Liver (tissue), 9 donors: ENCODE measurements around the gene SPPL2C. TPM values are rescaled to one million over a fixed set of nuclear protein-coding genes. Genes with fewer than 3 reads are reported as not detected.

ENCODE experiments used
- DNase-seq: peaks from one replicate; pipeline ENCODE4 v3.0.0-alpha.2; 2017; ENCODE audit warnings: low spot score
- H3K27ac ChIP-seq, 2 donors: one replicate each; pipeline ENCODE4 v1.7.0; 2013; ENCODE audit warnings: inconsistent platforms in 2 of 2, low read length in 2 of 2, control low read depth in 1 of 2, low read depth in 1 of 2, mild to moderate bottlenecking in 1 of 2
- H3K27me3 ChIP-seq, 4 donors: one replicate each; pipeline versions ENCODE4 v1.6.1 to v1.7.0; 2013; ENCODE audit warnings: low read length in 3 of 4, inconsistent platforms in 1 of 4, mild to moderate bottlenecking in 1 of 4, moderate library complexity in 1 of 4; ENCODE audit not compliant: control insufficient read depth in 4 of 4, insufficient read depth in 4 of 4
- H3K36me3 ChIP-seq, 4 donors: one replicate each; pipeline versions ENCODE4 v1.6.1 to v1.7.0; 2013; ENCODE audit warnings: low read length in 3 of 4, mild to moderate bottlenecking in 3 of 4, low read depth in 1 of 4, moderate library complexity in 1 of 4; ENCODE audit not compliant: control insufficient read depth in 4 of 4, insufficient read depth in 3 of 4
- H3K4me1 ChIP-seq, 4 donors: one replicate each; pipeline versions ENCODE4 v1.6.1 to v1.7.0; 2013; ENCODE audit warnings: low read length in 3 of 4, mild to moderate bottlenecking in 3 of 4, moderate library complexity in 1 of 4; ENCODE audit not compliant: control insufficient read depth in 4 of 4, insufficient read depth in 4 of 4
- H3K4me3 ChIP-seq, 3 donors: one replicate each; pipeline versions ENCODE4 v1.6.1 to v1.7.0; 2013; ENCODE audit warnings: low read length in 3 of 3, control low read depth in 1 of 3, low read depth in 1 of 3, mild to moderate bottlenecking in 1 of 3
- H3K9ac ChIP-seq, 2 donors: one replicate each; pipeline ENCODE4 v1.7.0; 2013; ENCODE audit warnings: low read length in 2 of 2, mild to moderate bottlenecking in 2 of 2, moderate library complexity in 2 of 2, control low read depth in 1 of 2, low read depth in 1 of 2
- H3K9me3 ChIP-seq, 4 donors: one replicate each; pipeline versions ENCODE4 v1.6.1 to v1.7.0; 2013; ENCODE audit warnings: low read length in 3 of 4; ENCODE audit not compliant: control insufficient read depth in 4 of 4
- CTCF ChIP-seq: fragments of 150-350 bp; IDR thresholded peaks from 2 replicates; pipeline ENCODE4 v1.5.1; 2017; ENCODE audit warnings: improper control_type of control experiment, low read depth, low read length; ENCODE audit not compliant: missing input control
- EGR1 ChIP-seq, 2 donors: IDR thresholded peaks; 2 replicates each; pipeline ENCODE4 v1.6.1; 2016 to 2018; ENCODE audit warnings: antibody characterized with exemption in 2 of 2, low read depth in 2 of 2
- FOXA1 ChIP-seq: IDR thresholded peaks from 2 replicates; pipeline ENCODE4 v1.6.1; 2016; ENCODE audit warnings: antibody characterized with exemption
- FOXA2 ChIP-seq: IDR thresholded peaks from 2 replicates; pipeline ENCODE4 v1.6.1; 2016; ENCODE audit warnings: antibody characterized with exemption
- GABPA ChIP-seq, 2 donors: IDR thresholded peaks in 1 of 2; conservative IDR thresholded peaks in 1 of 2; 2 replicates each; pipeline ENCODE4 v1.6.1; 2016; ENCODE audit warnings: antibody characterized with exemption in 2 of 2, mild to moderate bottlenecking in 1 of 2, moderate library complexity in 1 of 2
- HNF4A ChIP-seq, 2 donors: conservative IDR thresholded peaks; 2 replicates each; pipeline ENCODE4 v1.6.1; 2016; ENCODE audit warnings: antibody characterized with exemption in 2 of 2, mild to moderate bottlenecking in 2 of 2
- HNF4G ChIP-seq: IDR thresholded peaks from 2 replicates; pipeline ENCODE4 v1.6.1; 2016; ENCODE audit warnings: antibody characterized with exemption
- JUND ChIP-seq, 2 donors: IDR thresholded peaks; 2 replicates each; pipeline ENCODE4 v1.6.1; 2016; ENCODE audit warnings: antibody characterized with exemption in 2 of 2
- MAX ChIP-seq: IDR thresholded peaks from 2 replicates; pipeline ENCODE4 v1.6.1; 2016; ENCODE audit warnings: antibody characterized with exemption
- NR2F2 ChIP-seq: IDR thresholded peaks from 2 replicates; pipeline ENCODE4 v1.6.1; 2016; ENCODE audit warnings: antibody characterized with exemption
- RAD21 ChIP-seq, 2 donors: IDR thresholded peaks; 2 replicates each; pipeline ENCODE4 v1.6.1; 2016; ENCODE audit warnings: antibody characterized with exemption in 2 of 2, mild to moderate bottlenecking in 2 of 2
- RXRA ChIP-seq, 2 donors: IDR thresholded peaks; 2 replicates each; pipeline ENCODE4 v1.6.1; 2017 to 2018; ENCODE audit warnings: antibody characterized with exemption in 2 of 2, mild to moderate bottlenecking in 1 of 2
- SP1 ChIP-seq: IDR thresholded peaks from 2 replicates; pipeline ENCODE4 v1.6.1; 2018; ENCODE audit warnings: antibody characterized with exemption, mild to moderate bottlenecking
- TAF1 ChIP-seq: conservative IDR thresholded peaks from 2 replicates; pipeline ENCODE4 v1.6.1; 2016; ENCODE audit warnings: antibody characterized with exemption, mild to moderate bottlenecking
- YY1 ChIP-seq: IDR thresholded peaks from 2 replicates; pipeline ENCODE4 v1.6.1; 2016; ENCODE audit warnings: antibody characterized with exemption, mild to moderate bottlenecking
- ZBTB33 ChIP-seq: IDR thresholded peaks from 2 replicates; pipeline ENCODE4 v1.6.1; 2016; ENCODE audit warnings: antibody characterized with exemption
- whole genome bisulfite sequencing: extraction: QIAGEN DNeasy Blood & Tissue Kit; methylation state at CpG from one replicate; pipeline ENCODE4 v1.1.7; 2013; 5-methylcytosine and 5-hydroxymethylcytosine counted together
- polyA plus RNA-seq, 2 donors: library from polyadenylated mRNA; stranded (reverse) in 1 of 2; unstranded in 1 of 2; fragments of 200-250 nt in 1 of 2; fragments of >200 nt in 1 of 2; fragmentation: Nextera tagmentation in 1 of 2; extraction: Ambion mirVana in 1 of 2; gene quantifications; one replicate each; pipeline versions ENCODE4 v1.2.1 to v1.2.3, GENCODE V29; 2013 to 2015
- total RNA-seq, 2 donors: library from RNA; depleted of rRNA; stranded (reverse); fragments of >200 nt; gene quantifications; one replicate each; pipeline ENCODE4 v1.2.3, GENCODE V29; 2014
- TF ChIP-seq, protein P1 (sequence below): IDR thresholded peaks from 2 replicates; pipeline ENCODE4 v1.6.1; 2016; ENCODE audit warnings: antibody characterized with exemption, mild to moderate bottlenecking
- TF ChIP-seq, protein P2 (sequence below): IDR thresholded peaks from 2 replicates; pipeline ENCODE4 v1.6.1; 2016; ENCODE audit warnings: antibody characterized with exemption
- donor health status: healthy.
- donor health status: healthy.
- donor health status: healthy.
- donor health status: healthy.
- donor health status: healthy.

The SPPL2C gene
- total and polyA plus RNA-seq, 4 donors = not detected

- DNase-seq = no peak
- no peaks in the 10 kb centered on the region for H3K4me1 ChIP-seq
- no peak overlapping the region for H3K4me3 ChIP-seq
- H3K36me3 ChIP-seq = no peaks in the 10 kb centered on the region
- peaks cover 0 to 3% (median 0%) of the 10 kb centered on the region in 4 donors for H3K27me3 ChIP-seq
- no peak overlapping the region for H3K27ac ChIP-seq
- no peak overlapping the region for H3K9ac ChIP-seq
- no peak for TF ChIP-seq CTCF
- no peak for TF ChIP-seq JUND (IDR thresholded peaks at IDR 0.05)
- TF ChIP-seq, protein P1, sequence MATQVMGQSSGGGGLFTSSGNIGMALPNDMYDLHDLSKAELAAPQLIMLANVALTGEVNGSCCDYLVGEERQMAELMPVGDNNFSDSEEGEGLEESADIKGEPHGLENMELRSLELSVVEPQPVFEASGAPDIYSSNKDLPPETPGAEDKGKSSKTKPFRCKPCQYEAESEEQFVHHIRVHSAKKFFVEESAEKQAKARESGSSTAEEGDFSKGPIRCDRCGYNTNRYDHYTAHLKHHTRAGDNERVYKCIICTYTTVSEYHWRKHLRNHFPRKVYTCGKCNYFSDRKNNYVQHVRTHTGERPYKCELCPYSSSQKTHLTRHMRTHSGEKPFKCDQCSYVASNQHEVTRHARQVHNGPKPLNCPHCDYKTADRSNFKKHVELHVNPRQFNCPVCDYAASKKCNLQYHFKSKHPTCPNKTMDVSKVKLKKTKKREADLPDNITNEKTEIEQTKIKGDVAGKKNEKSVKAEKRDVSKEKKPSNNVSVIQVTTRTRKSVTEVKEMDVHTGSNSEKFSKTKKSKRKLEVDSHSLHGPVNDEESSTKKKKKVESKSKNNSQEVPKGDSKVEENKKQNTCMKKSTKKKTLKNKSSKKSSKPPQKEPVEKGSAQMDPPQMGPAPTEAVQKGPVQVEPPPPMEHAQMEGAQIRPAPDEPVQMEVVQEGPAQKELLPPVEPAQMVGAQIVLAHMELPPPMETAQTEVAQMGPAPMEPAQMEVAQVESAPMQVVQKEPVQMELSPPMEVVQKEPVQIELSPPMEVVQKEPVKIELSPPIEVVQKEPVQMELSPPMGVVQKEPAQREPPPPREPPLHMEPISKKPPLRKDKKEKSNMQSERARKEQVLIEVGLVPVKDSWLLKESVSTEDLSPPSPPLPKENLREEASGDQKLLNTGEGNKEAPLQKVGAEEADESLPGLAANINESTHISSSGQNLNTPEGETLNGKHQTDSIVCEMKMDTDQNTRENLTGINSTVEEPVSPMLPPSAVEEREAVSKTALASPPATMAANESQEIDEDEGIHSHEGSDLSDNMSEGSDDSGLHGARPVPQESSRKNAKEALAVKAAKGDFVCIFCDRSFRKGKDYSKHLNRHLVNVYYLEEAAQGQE = no peak
- no peak for TF ChIP-seq FOXA2
- no peak for TF ChIP-seq TAF1
- no peak for TF ChIP-seq FOXA1
- TF ChIP-seq YY1 = no peak
- TF ChIP-seq, protein P2, sequence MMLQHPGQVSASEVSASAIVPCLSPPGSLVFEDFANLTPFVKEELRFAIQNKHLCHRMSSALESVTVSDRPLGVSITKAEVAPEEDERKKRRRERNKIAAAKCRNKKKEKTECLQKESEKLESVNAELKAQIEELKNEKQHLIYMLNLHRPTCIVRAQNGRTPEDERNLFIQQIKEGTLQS = no peak
- TF ChIP-seq ZBTB33 = no peak
- TF ChIP-seq NR2F2 = no peak
- TF ChIP-seq GABPA (IDR thresholded peaks at IDR 0.05 in 1 of 2, conservative IDR thresholded peaks at IDR 0.05 in 1 of 2) = no peak
- WGBS = 58% methylated on average over 5 of the region's 5 CpGs
- no peaks in the 10 kb centered on the region for H3K9me3 ChIP-seq
Observed at GRCh38 chr17:45888392-45888791, 43.7 kb downstream of the SPPL2C start.

DNA sequence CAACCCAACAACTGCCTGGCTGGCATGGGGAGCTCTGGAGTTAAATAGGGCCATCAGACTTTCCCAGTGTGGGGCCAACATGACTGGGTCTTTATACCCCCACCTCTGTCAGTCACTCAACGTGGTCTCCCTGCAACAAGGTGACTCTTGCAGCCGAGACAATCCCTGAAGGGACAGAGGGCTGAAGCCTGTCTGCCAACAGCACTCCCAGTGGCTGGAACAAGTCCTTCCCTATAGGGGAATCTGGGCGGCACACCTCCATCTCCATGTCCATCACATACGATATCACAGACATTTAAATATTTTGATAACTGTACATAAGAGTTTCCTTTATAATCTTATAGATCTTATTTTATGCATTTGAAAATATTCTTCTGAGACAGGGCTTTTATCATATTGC lies 44.9 kb downstream of the SPPL2C start:
- H3K36me3 ChIP-seq = no peaks in the 10 kb centered on the region
- DNase-seq = no peak
- no peak overlapping the region for H3K27ac ChIP-seq
- no peak overlapping the region for H3K9ac ChIP-seq
- H3K9me3 ChIP-seq = no peaks in the 10 kb centered on the region
- H3K4me3 ChIP-seq = no peak overlapping the region
- 36% methylated on average over 4 of the region's 4 CpGs for WGBS
- H3K27me3 ChIP-seq = peaks cover 0 to 3% (median 0%) of the 10 kb centered on the region in 4 donors
- peaks cover under 1 to 3% (median 2%) of the 10 kb centered on the region in 4 donors for H3K4me1 ChIP-seq
- TF ChIP-seq SP1 (no peak), ZBTB33 (no peak), HNF4G (no peak), RAD21 (IDR thresholded peaks at IDR 0.05) (no peak), TAF1 (no peak), YY1 (no peak), HNF4A (conservative IDR thresholded peaks at IDR 0.05) (no peak), FOXA1 (no peak), FOXA2 (no peak), RXRA (IDR thresholded peaks at IDR 0.05) (no peak), EGR1 (IDR thresholded peaks at IDR 0.05; ENCODE audit: low read depth in 2 of 2) (no peak), MAX (no peak), GABPA (IDR thresholded peaks at IDR 0.05 in 1 of 2, conservative IDR thresholded peaks at IDR 0.05 in 1 of 2) (no peak), JUND (IDR thresholded peaks at IDR 0.05) (no peak)
- TF ChIP-seq, protein P1 = no peak
